Left ventricle myocardium inferior (tissue), 1 donor: Measurements from ENCODE around the gene CLCN2. TPM values are rescaled to one million over a fixed set of nuclear protein-coding genes. Genes with fewer than 3 reads are reported as not detected.
A peak's percentile ranks its signal among the peaks of the same experiment; 100 is the strongest.

Experiments
- DNase-seq: peaks from one replicate; pipeline ENCODE4 v3.0.0-alpha.2; 2020
- H3K27ac ChIP-seq: fragments of 200-600 bp; replicated peaks from 2 replicates; pipeline ENCODE4 v1.8.0; 2021
- H3K27me3 ChIP-seq: fragments of 200-600 bp; 2 replicates; pipeline ENCODE4 v1.8.0; 2021; ENCODE audit warnings: low read depth
- H3K36me3 ChIP-seq: fragments of 200-600 bp; 2 replicates; pipeline ENCODE4 v1.8.0; 2021
- H3K4me1 ChIP-seq: fragments of 200-600 bp; 2 replicates; pipeline ENCODE4 v1.8.0; 2021
- H3K4me3 ChIP-seq: fragments of 200-600 bp; 2 replicates; pipeline ENCODE4 v1.8.0; 2021; ENCODE audit warnings: mild to moderate bottlenecking, moderate library complexity
- H3K9me3 ChIP-seq: fragments of 200-600 bp; replicated peaks from 2 replicates; pipeline ENCODE4 v1.8.0; 2021
- CTCF ChIP-seq: fragments of 200-600 bp; IDR thresholded peaks from 2 replicates; pipeline ENCODE4 v1.8.0; 2021; ENCODE audit warnings: antibody characterized with exemption, mild to moderate bottlenecking, borderline replicate concordance
- intact Hi-C: fragments of 100-400 bp; cut with micrococcal nuclease; formaldehyde crosslinking; loops from one replicate; pipeline ENCODE4 v1.11.0; 2022
- total RNA-seq: library from RNA; stranded (reverse); fragmentation: NEBNext Ultra II Directional; extraction: Animal tissue kit (Norgen Biotek cat#: 25700); gene quantifications from one replicate; pipeline ENCODE4 v1.2.1, GENCODE V29; 2021
- donor health status: DM: no; HTN: yes; CAD: no; lungs with severe emphysema.

The CLCN2 gene
- total RNA-seq, 1 donor from 2014 or later = 1.7 TPM

- no peaks in the 10 kb centered on the region for H3K27me3 ChIP-seq
- H3K4me1 ChIP-seq = peaks cover 47% of the 10 kb centered on the region
- H3K27ac ChIP-seq = peak overlapping the region; percentile 100
- H3K9me3 ChIP-seq = no peaks in the 10 kb centered on the region
- H3K36me3 ChIP-seq = peaks cover 18% of the 10 kb centered on the region
- no peak for DNase-seq
- H3K4me3 ChIP-seq = peak overlapping the region; percentile 97
- intact Hi-C loops = no loop called here
- TF ChIP-seq CTCF = no peak
These were observed 1.1 kb downstream of the CLCN2 start for GRCh38 chr3:184360070-184360928.

GRCh38 chr3:184359610-184360009, 1.8 kb downstream of the CLCN2 start:
- H3K4me1 ChIP-seq = peaks cover 44% of the 10 kb centered on the region
- no peak for TF ChIP-seq CTCF
- no peak for DNase-seq
- peaks cover 12% of the 10 kb centered on the region for H3K36me3 ChIP-seq
- intact Hi-C loops = no loop called here
- H3K27ac ChIP-seq = no peak overlapping the region
- H3K9me3 ChIP-seq = no peaks in the 10 kb centered on the region
- H3K4me3 ChIP-seq = no peak overlapping the region
- H3K27me3 ChIP-seq = no peaks in the 10 kb centered on the region

- H3K9me3 ChIP-seq = no peaks in the 10 kb centered on the region
- no peak for TF ChIP-seq CTCF
- DNase-seq = no peak
- H3K4me1 ChIP-seq = peaks cover 37% of the 10 kb centered on the region
- no peaks in the 10 kb centered on the region for H3K27me3 ChIP-seq
- H3K36me3 ChIP-seq = peaks cover 12% of the 10 kb centered on the region
- H3K4me3 ChIP-seq = no peak overlapping the region
- H3K27ac ChIP-seq = no peak overlapping the region
- intact Hi-C loops = no loop called here
These were observed 2.5 kb downstream of the CLCN2 start for GRCh38 chr3:184358921-184359350.

GRCh38 chr3:184358124-184358767, 3.2 kb downstream of the CLCN2 start:
- Histone ChIP-seq H3K27ac (no peak overlapping the region), H3K27me3 (no peaks in the 10 kb centered on the region), H3K9me3 (no peaks in the 10 kb centered on the region), H3K4me3 (no peak overlapping the region), H3K36me3 (peaks cover 12% of the 10 kb centered on the region), H3K4me1 (peaks cover 30% of the 10 kb centered on the region)
- intact Hi-C loops = no loop called here
- no peak for DNase-seq
- no peak for TF ChIP-seq CTCF

GRCh38 chr3:184357248-184358123, 3.9 kb downstream of the CLCN2 start:
- H3K27ac ChIP-seq = no peak overlapping the region
- peaks cover 14% of the 10 kb centered on the region for H3K36me3 ChIP-seq
- intact Hi-C loops = no loop called here
- no peak for TF ChIP-seq CTCF
- H3K4me3 ChIP-seq = no peak overlapping the region
- H3K4me1 ChIP-seq = peaks cover 25% of the 10 kb centered on the region
- no peak for DNase-seq
- no peaks in the 10 kb centered on the region for H3K9me3 ChIP-seq
- H3K27me3 ChIP-seq = no peaks in the 10 kb centered on the region
